Mucosa of rectum (tissue), 2 donors: ENCODE data around the gene ZNF134.
A peak's percentile ranks its signal among the peaks of the same experiment; 100 is the strongest.

ENCODE experiments used
- H3K27ac ChIP-seq, 2 donors: one replicate each; pipeline ENCODE4 v1.7.0; 2013; ENCODE audit warnings: inconsistent platforms in 2 of 2, low read depth in 2 of 2, low read length in 2 of 2
- H3K27me3 ChIP-seq, 2 donors: one replicate each; pipeline ENCODE4 v1.7.0; 2013; ENCODE audit warnings: low read length in 2 of 2; ENCODE audit not compliant: control insufficient read depth in 2 of 2, insufficient read depth in 2 of 2
- H3K36me3 ChIP-seq, 2 donors: one replicate each; pipeline ENCODE4 v1.7.0; 2013; ENCODE audit warnings: low read length in 2 of 2; ENCODE audit not compliant: control insufficient read depth in 2 of 2, insufficient read depth in 2 of 2
- H3K4me1 ChIP-seq, 2 donors: one replicate each; pipeline ENCODE4 v1.7.0; 2013; ENCODE audit warnings: low read length in 2 of 2, mild to moderate bottlenecking in 1 of 2; ENCODE audit not compliant: control insufficient read depth in 2 of 2, insufficient read depth in 2 of 2
- H3K4me3 ChIP-seq, 2 donors: one replicate each; pipeline ENCODE4 v1.7.0; 2013; ENCODE audit warnings: low read length in 2 of 2
- H3K9ac ChIP-seq, 2 donors: one replicate each; pipeline ENCODE4 v1.7.0; 2013; ENCODE audit warnings: low read length in 2 of 2, low read depth in 1 of 2, mild to moderate bottlenecking in 1 of 2
- H3K9me3 ChIP-seq, 2 donors: one replicate each; pipeline ENCODE4 v1.7.0; 2013; ENCODE audit warnings: low read length in 2 of 2; ENCODE audit not compliant: control insufficient read depth in 2 of 2
- donor health status: healthy.
- donor health status: Normal muscosa, but diverticular disease.

The ZNF134 gene

GRCh38 chr19:57664269-57665127 lies 50.5 kb downstream of the ZNF134 start:
- Histone ChIP-seq H3K4me1 (peaks cover 0 to 5% of the 10 kb centered on the region in 2 donors), H3K27me3 (peaks cover 3 to 4% of the 10 kb centered on the region in 2 donors), H3K4me3 (peak overlapping the region; percentile 61 to 68), H3K36me3 (no peaks in the 10 kb centered on the region), H3K9ac (peak overlapping the region; percentile 32 to 43), H3K9me3 (no peaks in the 10 kb centered on the region), H3K27ac (no peak overlapping the region)

DNA sequence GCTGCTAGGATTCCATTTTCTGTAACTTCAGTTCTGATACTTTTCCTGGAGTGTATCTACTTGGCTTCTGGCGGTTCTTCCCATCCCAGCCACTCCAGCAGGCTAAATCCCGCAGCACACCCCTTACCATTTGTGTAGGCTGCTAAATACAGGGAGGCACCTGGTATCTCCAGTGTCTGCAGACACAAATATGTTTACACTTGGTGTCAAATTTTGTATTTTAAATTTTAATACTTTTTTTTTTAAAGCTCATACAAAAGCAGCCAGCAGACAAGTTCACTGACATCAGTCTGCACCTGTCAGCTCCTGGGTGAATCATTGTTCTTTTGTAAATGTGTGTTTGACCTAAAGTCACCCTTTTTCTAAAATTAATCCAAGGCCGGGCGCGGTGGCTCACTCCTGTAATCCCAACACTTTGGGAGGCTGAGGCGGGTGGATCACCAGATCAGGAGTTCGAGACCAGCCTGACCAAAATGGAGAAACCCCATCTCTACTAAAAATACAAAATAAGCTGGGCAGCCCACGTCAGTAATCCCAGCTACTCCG lies 51.3 kb downstream of the ZNF134 start:
- Histone ChIP-seq H3K9me3 (no peaks in the 10 kb centered on the region), H3K9ac (no peak overlapping the region), H3K4me3 (no peak overlapping the region), H3K27me3 (peaks cover 3 to 4% of the 10 kb centered on the region in 2 donors), H3K27ac (no peak overlapping the region), H3K36me3 (no peaks in the 10 kb centered on the region), H3K4me1 (peaks cover 0 to 5% of the 10 kb centered on the region in 2 donors)

DNA sequence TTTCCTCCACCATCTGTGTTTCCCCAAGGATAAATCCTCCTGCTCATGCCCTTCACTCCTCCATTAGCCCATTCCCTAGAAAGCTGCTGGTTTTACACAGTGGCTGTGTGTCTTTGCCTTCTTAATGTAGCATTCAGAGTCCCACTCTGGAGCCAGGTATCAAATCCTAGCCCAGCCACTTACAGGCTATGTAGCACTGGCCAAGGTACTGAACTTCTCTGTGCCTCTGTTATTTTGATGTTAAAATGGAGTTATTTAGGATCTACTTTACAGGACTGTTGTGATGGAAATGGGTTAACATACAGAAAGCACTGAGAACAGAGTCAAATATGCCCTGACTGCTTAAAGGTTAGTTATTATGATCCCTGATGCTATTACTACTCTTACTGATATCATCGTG lies 53.2 kb downstream of the ZNF134 start:
- Histone ChIP-seq H3K4me1 (peaks cover 0 to 5% of the 10 kb centered on the region in 2 donors), H3K27ac (no peak overlapping the region), H3K9me3 (no peaks in the 10 kb centered on the region)

GRCh38 chr19:57668635-57669034 lies 54.6 kb downstream of the ZNF134 start, which contains the start of gene ZSCAN4:
ZSCAN4 (plus strand) TSS chr19:57668935; CDS start chr19:57676146, 7,211 bp downstream.
- H3K4me3 ChIP-seq: no peak within 1 kb of the TSS

More for the DNA sequence above, 53.2 kb downstream of the ZNF134 start:
- Histone ChIP-seq H3K27me3 (peaks cover 3 to 4% of the 10 kb centered on the region in 2 donors), H3K4me3 (no peak overlapping the region), H3K9ac (no peak overlapping the region), H3K36me3 (no peaks in the 10 kb centered on the region)

DNA sequence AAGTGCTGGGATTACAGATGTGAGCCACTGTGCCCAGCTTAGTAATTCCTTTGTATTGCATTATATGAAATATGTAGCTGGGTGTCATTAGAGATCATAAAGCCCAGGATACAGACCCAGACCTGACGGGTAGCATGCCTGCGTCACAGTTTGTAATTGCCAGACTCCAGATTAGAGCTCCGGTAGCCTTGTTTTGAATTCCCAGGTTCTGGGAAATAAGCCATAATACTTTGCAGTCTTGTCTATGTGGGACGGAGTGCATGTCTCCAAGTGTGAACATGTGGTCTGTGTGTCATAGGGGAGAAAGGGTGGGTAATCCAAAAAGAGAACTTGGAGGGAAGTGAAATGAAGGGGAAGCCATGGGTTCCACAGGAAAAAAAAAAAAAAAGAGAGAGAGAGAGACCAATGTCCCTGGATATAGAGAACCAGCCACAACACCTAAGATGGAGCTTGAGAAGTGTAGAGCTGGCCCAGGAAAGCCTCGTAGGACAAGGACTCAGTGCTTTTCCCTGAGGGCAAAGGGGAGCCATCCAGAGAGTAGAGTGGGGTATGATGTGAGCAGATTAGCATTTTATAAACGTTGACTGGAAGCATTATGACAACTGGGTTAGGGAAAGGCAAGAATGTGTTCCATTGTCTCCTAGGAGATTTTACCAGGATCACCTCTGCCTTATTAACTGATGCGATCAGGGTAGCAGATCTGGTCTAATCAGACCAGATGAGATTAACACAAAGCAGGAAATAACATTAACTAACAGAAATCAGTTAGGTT lies 57.3 kb downstream of the ZNF134 start:
- Histone ChIP-seq H3K27ac (no peak overlapping the region), H3K36me3 (no peaks in the 10 kb centered on the region), H3K9ac (no peak overlapping the region), H3K4me3 (no peak overlapping the region), H3K27me3 (peaks cover 0 to 4% of the 10 kb centered on the region in 2 donors), H3K4me1 (no peaks in the 10 kb centered on the region), H3K9me3 (peaks cover 0 to 1% of the 10 kb centered on the region in 2 donors)

More at GRCh38 chr19:57668635-57669034, 54.6 kb downstream of the ZNF134 start, which contains the start of gene ZSCAN4:
- H3K4me1 ChIP-seq: peaks cover 0 to 5% of the 10 kb centered on the region in 2 donors
- no peak within 1 kb of the TSS for H3K9ac ChIP-seq
- H3K36me3 ChIP-seq: no peaks in the 10 kb centered on the region
- no peak within 1 kb of the TSS for H3K27ac ChIP-seq
- no peaks in the 10 kb centered on the region for H3K9me3 ChIP-seq
- H3K27me3 ChIP-seq: peaks cover 3 to 4% of the 10 kb centered on the region in 2 donors

GRCh38 chr19:57672466-57672865 lies 58.4 kb downstream of the ZNF134 start:
- no peak overlapping the region for H3K27ac ChIP-seq
- peaks cover 0 to 4% of the 10 kb centered on the region in 2 donors for H3K27me3 ChIP-seq
- H3K9me3 ChIP-seq: peaks cover 0 to 2% of the 10 kb centered on the region in 2 donors
- no peaks in the 10 kb centered on the region for H3K4me1 ChIP-seq
- no peaks in the 10 kb centered on the region for H3K36me3 ChIP-seq
- H3K9ac ChIP-seq: no peak overlapping the region
- H3K4me3 ChIP-seq: no peak overlapping the region
